ENCODE measurements around the gene COPG2.

Gene COPG2

GRCh38 chr7:130654850-130655249, 13.7 kb downstream of the COPG2 start:
- no peak overlapping the region for H3K27ac ChIP-seq (ENCODE audit: low read depth in 2 of 2, low read length in 2 of 2)
- H3K9ac ChIP-seq (ENCODE audit: low read depth in 1 of 2, low read length in 2 of 2) = no peak overlapping the region
- no peaks in the 10 kb centered on the region for H3K9me3 ChIP-seq (ENCODE audit: control insufficient read depth in 2 of 2, low read length in 2 of 2)
- peaks cover 3 to 4% of the 10 kb centered on the region in 2 donors for H3K36me3 ChIP-seq (ENCODE audit: control insufficient read depth in 2 of 2, insufficient read depth in 2 of 2, low read length in 2 of 2)
- no peaks in the 10 kb centered on the region for H3K4me1 ChIP-seq (ENCODE audit: control insufficient read depth in 2 of 2, insufficient read depth in 2 of 2, low read length in 2 of 2)
- H3K4me3 ChIP-seq (ENCODE audit: low read length in 2 of 2) = no peak overlapping the region
- H3K27me3 ChIP-seq (ENCODE audit: control insufficient read depth in 2 of 2, insufficient read depth in 2 of 2, low read length in 2 of 2) = no peaks in the 10 kb centered on the region

- H3K27me3 ChIP-seq (ENCODE audit: control insufficient read depth in 2 of 2, insufficient read depth in 2 of 2, low read length in 2 of 2) = no peaks in the 10 kb centered on the region
- no peaks in the 10 kb centered on the region for H3K4me1 ChIP-seq (ENCODE audit: control insufficient read depth in 2 of 2, insufficient read depth in 2 of 2, low read length in 2 of 2)
- no peak overlapping the region for H3K27ac ChIP-seq (ENCODE audit: low read depth in 2 of 2, low read length in 2 of 2)
- H3K36me3 ChIP-seq (ENCODE audit: control insufficient read depth in 2 of 2, insufficient read depth in 2 of 2, low read length in 2 of 2) = peaks cover 3 to 4% of the 10 kb centered on the region in 2 donors
- H3K9ac ChIP-seq (ENCODE audit: low read depth in 1 of 2, low read length in 2 of 2) = no peak overlapping the region
- H3K9me3 ChIP-seq (ENCODE audit: control insufficient read depth in 2 of 2, low read length in 2 of 2) = no peaks in the 10 kb centered on the region
- no peak overlapping the region for H3K4me3 ChIP-seq (ENCODE audit: low read length in 2 of 2)
Observed at GRCh38 chr7:130650611-130651120, 17.9 kb downstream of the COPG2 start.

- Histone ChIP-seq H3K27me3 (ENCODE audit: control insufficient read depth in 2 of 2, insufficient read depth in 2 of 2, low read length in 2 of 2) (no peaks in the 10 kb centered on the region), H3K36me3 (ENCODE audit: control insufficient read depth in 2 of 2, insufficient read depth in 2 of 2, low read length in 2 of 2) (peaks cover 3 to 4% of the 10 kb centered on the region in 2 donors), H3K27ac (ENCODE audit: low read depth in 2 of 2, low read length in 2 of 2) (no peak overlapping the region), H3K9me3 (ENCODE audit: control insufficient read depth in 2 of 2, low read length in 2 of 2) (no peaks in the 10 kb centered on the region), H3K9ac (ENCODE audit: low read depth in 1 of 2, low read length in 2 of 2) (no peak overlapping the region), H3K4me1 (ENCODE audit: control insufficient read depth in 2 of 2, insufficient read depth in 2 of 2, low read length in 2 of 2) (no peaks in the 10 kb centered on the region), H3K4me3 (ENCODE audit: low read length in 2 of 2) (no peak overlapping the region)
Observed at GRCh38 chr7:130649004-130649790, 19.4 kb downstream of the COPG2 start.

DNA sequence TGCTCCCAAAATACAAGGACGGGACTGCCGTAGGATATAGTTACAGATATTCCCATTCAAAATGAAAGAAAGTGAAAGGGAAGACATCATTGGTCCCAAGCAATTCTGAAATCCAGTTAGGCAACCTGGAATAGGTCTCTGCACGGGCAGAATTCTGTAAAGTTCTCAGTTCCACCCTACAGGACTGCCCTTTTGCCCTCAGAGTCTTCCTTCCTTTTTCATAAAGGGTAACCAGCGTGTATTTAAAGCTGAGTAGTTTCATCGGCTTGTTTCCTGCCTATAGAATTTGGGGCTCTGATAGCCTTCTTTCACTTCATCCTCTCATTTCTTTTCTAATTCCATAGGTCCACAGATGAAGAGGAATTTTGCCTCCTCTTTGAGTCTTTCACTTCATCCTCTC, 20.0 kb downstream of the COPG2 start:
- Histone ChIP-seq H3K4me3 (ENCODE audit: low read length in 2 of 2) (no peak overlapping the region), H3K4me1 (ENCODE audit: control insufficient read depth in 2 of 2, insufficient read depth in 2 of 2, low read length in 2 of 2) (no peaks in the 10 kb centered on the region), H3K9me3 (ENCODE audit: control insufficient read depth in 2 of 2, low read length in 2 of 2) (no peaks in the 10 kb centered on the region), H3K9ac (ENCODE audit: low read depth in 1 of 2, low read length in 2 of 2) (no peak overlapping the region), H3K27me3 (ENCODE audit: control insufficient read depth in 2 of 2, insufficient read depth in 2 of 2, low read length in 2 of 2) (no peaks in the 10 kb centered on the region), H3K27ac (ENCODE audit: low read depth in 2 of 2, low read length in 2 of 2) (no peak overlapping the region), H3K36me3 (ENCODE audit: control insufficient read depth in 2 of 2, insufficient read depth in 2 of 2, low read length in 2 of 2) (peaks cover 3 to 4% of the 10 kb centered on the region in 2 donors)

DNA sequence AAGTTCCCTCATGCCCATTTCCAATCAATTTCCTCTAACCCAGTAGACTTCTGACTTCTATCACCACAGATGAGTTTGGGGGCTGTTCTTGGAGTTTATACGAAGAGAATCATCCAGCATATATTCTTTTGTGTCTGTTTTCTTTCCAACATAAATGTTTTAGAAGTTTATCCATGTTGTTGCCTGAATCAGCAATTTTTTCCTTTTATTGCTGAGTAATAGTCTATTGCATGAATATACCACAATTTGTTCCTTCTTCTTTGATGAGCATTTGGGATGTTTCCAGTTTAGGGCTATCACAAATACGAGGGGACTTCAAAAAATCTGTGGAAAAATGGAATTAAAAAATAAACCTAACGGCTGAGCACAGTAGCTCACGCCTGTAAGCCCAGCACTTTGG, 26.2 kb downstream of the COPG2 start:
- Histone ChIP-seq H3K27me3 (ENCODE audit: control insufficient read depth in 2 of 2, insufficient read depth in 2 of 2, low read length in 2 of 2) (no peaks in the 10 kb centered on the region), H3K4me1 (ENCODE audit: control insufficient read depth in 2 of 2, insufficient read depth in 2 of 2, low read length in 2 of 2) (no peaks in the 10 kb centered on the region), H3K36me3 (ENCODE audit: control insufficient read depth in 2 of 2, insufficient read depth in 2 of 2, low read length in 2 of 2) (peaks cover 0 to 2% of the 10 kb centered on the region in 2 donors), H3K27ac (ENCODE audit: low read depth in 2 of 2, low read length in 2 of 2) (no peak overlapping the region), H3K9ac (ENCODE audit: low read depth in 1 of 2, low read length in 2 of 2) (no peak overlapping the region), H3K4me3 (ENCODE audit: low read length in 2 of 2) (no peak overlapping the region), H3K9me3 (ENCODE audit: control insufficient read depth in 2 of 2, low read length in 2 of 2) (no peaks in the 10 kb centered on the region)

DNA sequence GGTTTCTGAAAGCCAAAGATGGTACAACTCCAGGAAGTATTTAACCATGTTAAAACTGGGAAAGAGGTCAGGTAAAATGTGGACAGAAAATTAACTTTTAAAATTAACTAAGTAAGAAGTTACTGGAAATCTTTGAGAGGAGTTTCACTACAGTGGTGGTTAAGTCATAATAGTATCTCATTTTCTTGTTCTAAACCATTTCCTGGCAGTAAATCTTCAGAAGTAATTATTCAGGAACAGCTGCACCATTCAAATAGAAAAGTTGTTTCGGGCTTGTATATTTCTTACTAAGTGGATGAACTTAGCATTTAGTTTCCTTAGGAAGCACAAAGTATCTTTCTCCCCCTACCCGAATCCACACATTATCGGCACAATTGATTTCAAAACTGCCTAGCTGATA, 27.1 kb downstream of the COPG2 start:
- Histone ChIP-seq H3K36me3 (ENCODE audit: control insufficient read depth in 2 of 2, insufficient read depth in 2 of 2, low read length in 2 of 2) (peaks cover 0 to 2% of the 10 kb centered on the region in 2 donors), H3K27ac (ENCODE audit: low read depth in 2 of 2, low read length in 2 of 2) (no peak overlapping the region), H3K4me3 (ENCODE audit: low read length in 2 of 2) (no peak overlapping the region)

DNA sequence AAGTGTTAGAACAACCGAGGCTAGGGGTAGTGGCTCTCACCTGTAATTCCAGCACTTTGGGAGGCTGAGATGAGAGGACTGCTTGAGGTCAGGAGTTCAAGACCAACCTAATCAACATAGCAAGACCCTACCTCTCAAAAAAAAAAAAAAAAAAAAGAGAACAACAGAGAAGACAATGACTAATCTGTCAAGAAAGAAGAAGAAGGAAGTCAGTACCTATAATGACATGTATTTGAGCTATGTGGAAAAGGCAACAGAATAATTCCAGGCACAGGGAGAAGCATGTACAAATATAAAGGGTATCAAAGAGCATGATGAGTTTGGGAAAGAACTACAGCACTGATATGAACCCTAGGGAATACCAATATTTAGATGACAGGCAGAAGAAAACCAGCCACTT, 27.5 kb downstream of the COPG2 start:
- H3K36me3 ChIP-seq (ENCODE audit: control insufficient read depth in 2 of 2, insufficient read depth in 2 of 2, low read length in 2 of 2) = peaks cover 0 to 2% of the 10 kb centered on the region in 2 donors

More for the DNA sequence above, 27.1 kb downstream of the COPG2 start:
- Histone ChIP-seq H3K9ac (ENCODE audit: low read depth in 1 of 2, low read length in 2 of 2) (no peak overlapping the region), H3K9me3 (ENCODE audit: control insufficient read depth in 2 of 2, low read length in 2 of 2) (no peaks in the 10 kb centered on the region), H3K27me3 (ENCODE audit: control insufficient read depth in 2 of 2, insufficient read depth in 2 of 2, low read length in 2 of 2) (no peaks in the 10 kb centered on the region), H3K4me1 (ENCODE audit: control insufficient read depth in 2 of 2, insufficient read depth in 2 of 2, low read length in 2 of 2) (no peaks in the 10 kb centered on the region)

DNA sequence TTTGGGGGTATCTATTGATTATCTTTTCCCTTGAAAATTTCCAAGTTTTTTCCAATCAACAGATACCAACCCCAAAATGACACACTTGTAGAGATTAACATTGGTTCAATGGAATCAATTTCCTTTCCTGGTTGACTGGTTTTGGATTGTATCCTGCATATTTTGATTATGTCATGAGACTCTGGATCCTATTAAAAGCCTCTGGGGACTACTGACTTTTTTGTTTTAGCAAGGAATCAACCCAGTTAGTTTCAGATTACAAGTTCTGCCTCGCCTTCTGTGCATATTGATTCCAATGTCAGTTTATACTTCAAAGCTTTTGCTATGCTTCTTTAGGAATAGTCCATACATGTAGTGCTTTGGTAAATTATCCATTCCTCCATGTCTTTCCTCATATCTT, 29.2 kb downstream of the COPG2 start:
- Histone ChIP-seq H3K36me3 (ENCODE audit: control insufficient read depth in 2 of 2, insufficient read depth in 2 of 2, low read length in 2 of 2) (peaks cover 0 to 2% of the 10 kb centered on the region in 2 donors), H3K9ac (ENCODE audit: low read depth in 1 of 2, low read length in 2 of 2) (no peak overlapping the region), H3K27ac (ENCODE audit: low read depth in 2 of 2, low read length in 2 of 2) (no peak overlapping the region), H3K4me1 (ENCODE audit: control insufficient read depth in 2 of 2, insufficient read depth in 2 of 2, low read length in 2 of 2) (no peaks in the 10 kb centered on the region), H3K27me3 (ENCODE audit: control insufficient read depth in 2 of 2, insufficient read depth in 2 of 2, low read length in 2 of 2) (no peaks in the 10 kb centered on the region), H3K4me3 (ENCODE audit: low read length in 2 of 2) (no peak overlapping the region), H3K9me3 (ENCODE audit: control insufficient read depth in 2 of 2, low read length in 2 of 2) (no peaks in the 10 kb centered on the region)

More for the DNA sequence above, 27.5 kb downstream of the COPG2 start:
- no peaks in the 10 kb centered on the region for H3K27me3 ChIP-seq (ENCODE audit: control insufficient read depth in 2 of 2, insufficient read depth in 2 of 2, low read length in 2 of 2)
- no peak overlapping the region for H3K27ac ChIP-seq (ENCODE audit: low read depth in 2 of 2, low read length in 2 of 2)
- no peak overlapping the region for H3K9ac ChIP-seq (ENCODE audit: low read depth in 1 of 2, low read length in 2 of 2)
- H3K4me1 ChIP-seq (ENCODE audit: control insufficient read depth in 2 of 2, insufficient read depth in 2 of 2, low read length in 2 of 2) = no peaks in the 10 kb centered on the region
- H3K9me3 ChIP-seq (ENCODE audit: control insufficient read depth in 2 of 2, low read length in 2 of 2) = no peaks in the 10 kb centered on the region
- H3K4me3 ChIP-seq (ENCODE audit: low read length in 2 of 2) = no peak overlapping the region

DNA sequence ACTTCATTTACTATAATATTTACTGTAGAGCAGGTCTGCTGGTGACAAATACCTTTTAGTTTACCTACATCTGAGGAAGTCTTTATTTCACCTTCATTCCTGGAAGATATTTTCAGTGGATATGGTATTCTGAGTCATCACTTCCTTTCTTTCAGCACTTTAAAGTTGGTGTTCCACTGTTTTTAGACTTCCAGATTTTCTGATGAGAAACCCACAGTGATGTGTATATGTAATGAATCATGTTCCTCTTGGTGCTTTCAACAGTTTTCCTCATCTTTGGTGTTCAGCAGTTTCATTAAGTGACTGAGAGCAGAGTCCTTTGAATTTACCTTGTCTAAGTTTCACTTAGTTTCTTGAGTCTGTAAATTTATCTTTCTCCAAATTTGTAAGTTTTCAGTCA, 36.4 kb downstream of the COPG2 start:
- Histone ChIP-seq H3K4me3 (ENCODE audit: low read length in 2 of 2) (no peak overlapping the region), H3K27ac (ENCODE audit: low read depth in 2 of 2, low read length in 2 of 2) (no peak overlapping the region), H3K27me3 (ENCODE audit: control insufficient read depth in 2 of 2, insufficient read depth in 2 of 2, low read length in 2 of 2) (no peaks in the 10 kb centered on the region), H3K4me1 (ENCODE audit: control insufficient read depth in 2 of 2, insufficient read depth in 2 of 2, low read length in 2 of 2) (no peaks in the 10 kb centered on the region), H3K9ac (ENCODE audit: low read depth in 1 of 2, low read length in 2 of 2) (no peak overlapping the region), H3K36me3 (ENCODE audit: control insufficient read depth in 2 of 2, insufficient read depth in 2 of 2, low read length in 2 of 2) (no peaks in the 10 kb centered on the region), H3K9me3 (ENCODE audit: control insufficient read depth in 2 of 2, low read length in 2 of 2) (no peaks in the 10 kb centered on the region)

- H3K36me3 ChIP-seq (ENCODE audit: control insufficient read depth in 2 of 2, insufficient read depth in 2 of 2, low read length in 2 of 2) = no peaks in the 10 kb centered on the region
- no peaks in the 10 kb centered on the region for H3K4me1 ChIP-seq (ENCODE audit: control insufficient read depth in 2 of 2, insufficient read depth in 2 of 2, low read length in 2 of 2)
- H3K9ac ChIP-seq (ENCODE audit: low read depth in 1 of 2, low read length in 2 of 2) = no peak overlapping the region
- no peaks in the 10 kb centered on the region for H3K9me3 ChIP-seq (ENCODE audit: control insufficient read depth in 2 of 2, low read length in 2 of 2)
- no peaks in the 10 kb centered on the region for H3K27me3 ChIP-seq (ENCODE audit: control insufficient read depth in 2 of 2, insufficient read depth in 2 of 2, low read length in 2 of 2)
- H3K4me3 ChIP-seq (ENCODE audit: low read length in 2 of 2) = no peak overlapping the region
- no peak overlapping the region for H3K27ac ChIP-seq (ENCODE audit: low read depth in 2 of 2, low read length in 2 of 2)
Observed at GRCh38 chr7:130628901-130629300, 39.6 kb downstream of the COPG2 start.

Data from mucosa of rectum (tissue), 2 donors.